Astrocyte (in vitro differentiated cells and primary cell): ENCODE results near the gene HAL. TPM values are rescaled to one million over a fixed set of nuclear protein-coding genes. Genes with fewer than 3 reads are reported as not detected.

Experiments used
- DNase-seq: peaks from one replicate; pipeline ENCODE4 v3.0.0-alpha.2; 2010; ENCODE audit warnings: low read depth
- FAIRE-seq: peaks from 2 replicates; lab custom pipeline; 2011; peaks lifted over from hg19 to GRCh38; lab: Jason Lieb, UNC
- H2AFZ ChIP-seq: 2 replicates; pipeline ENCODE4 v1.6.0; 2012; ENCODE audit warnings: low read depth, low read length, inconsistent platforms
- H3K27ac ChIP-seq: 2 replicates; pipeline ENCODE4 v1.5.1; 2011; ENCODE audit warnings: low read depth, low read length, inconsistent platforms
- H3K27me3 ChIP-seq: 2 replicates; pipeline ENCODE4 v1.6.0; 2011; ENCODE audit warnings: low read length, inconsistent platforms; ENCODE audit not compliant: insufficient read depth
- H3K36me3 ChIP-seq: 2 replicates; pipeline ENCODE4 v1.5.1; 2011; ENCODE audit warnings: low read length, inconsistent platforms; ENCODE audit not compliant: insufficient read depth
- H3K4me1 ChIP-seq: 2 replicates; pipeline ENCODE4 v1.5.1; 2011; ENCODE audit warnings: low read length, inconsistent platforms; ENCODE audit not compliant: insufficient read depth
- H3K4me2 ChIP-seq: 2 replicates; pipeline ENCODE4 v1.6.0; 2012; ENCODE audit warnings: low read length, inconsistent platforms
- H3K4me3 ChIP-seq: 2 replicates; pipeline ENCODE4 v1.5.1; 2011; ENCODE audit warnings: low read depth, mild to moderate bottlenecking, low read length, inconsistent platforms; ENCODE audit not compliant: insufficient read depth
- H3K79me2 ChIP-seq: 2 replicates; pipeline ENCODE4 v1.6.0; 2012; ENCODE audit warnings: mild to moderate bottlenecking, low read length, inconsistent platforms; ENCODE audit not compliant: insufficient read depth
- H3K9ac ChIP-seq: 2 replicates; pipeline ENCODE4 v1.6.0; 2012; ENCODE audit warnings: mild to moderate bottlenecking, low read length, inconsistent platforms
- H3K9me3 ChIP-seq: 2 replicates; pipeline ENCODE4 v1.5.1; 2012; ENCODE audit warnings: low read depth, mild to moderate bottlenecking, low read length, inconsistent platforms; ENCODE audit not compliant: insufficient read depth
- H4K20me1 ChIP-seq: 2 replicates; pipeline ENCODE4 v1.6.0; 2012; ENCODE audit warnings: low read length, inconsistent platforms; ENCODE audit not compliant: insufficient read depth
- H3K27ac Mint-ChIP-seq: one replicate; pipeline ENCODE4 v1.8.0; 2021; ENCODE audit warnings: mild to moderate bottlenecking, mixed read lengths; ENCODE audit not compliant: unreplicated experiment
- H3K27me3 Mint-ChIP-seq: one replicate; pipeline ENCODE4 v1.8.0; 2021; ENCODE audit warnings: low read depth, mixed read lengths; ENCODE audit not compliant: unreplicated experiment
- H3K36me3 Mint-ChIP-seq: one replicate; pipeline ENCODE4 v1.8.0; 2021; ENCODE audit warnings: low read depth, mixed read lengths; ENCODE audit not compliant: unreplicated experiment
- H3K4me1 Mint-ChIP-seq: one replicate; pipeline ENCODE4 v1.8.0; 2021; ENCODE audit warnings: low read depth, mixed read lengths; ENCODE audit not compliant: unreplicated experiment
- H3K4me3 Mint-ChIP-seq: one replicate; pipeline ENCODE4 v1.8.0; 2021; ENCODE audit warnings: mild to moderate bottlenecking, moderate library complexity, mixed read lengths; ENCODE audit not compliant: unreplicated experiment
- H3K9me3 Mint-ChIP-seq: one replicate; pipeline ENCODE4 v1.8.0; 2021; ENCODE audit warnings: mild to moderate bottlenecking, mixed read lengths; ENCODE audit not compliant: unreplicated experiment
- CTCF ChIP-seq: IDR thresholded peaks from 2 replicates; pipeline ENCODE4 v1.5.1; 2011; ENCODE audit warnings: low read depth, mild to moderate bottlenecking, inconsistent platforms, low read length, moderate library complexity; ENCODE audit not compliant: insufficient read depth
- EZH2 ChIP-seq: IDR thresholded peaks from 2 replicates; pipeline ENCODE4 v1.6.1; 2012; ENCODE audit warnings: mild to moderate bottlenecking, low read length, inconsistent platforms; ENCODE audit not compliant: insufficient read depth
- total RNA-seq: library from RNA; stranded (reverse); gene quantifications from 2 replicates; pipeline ENCODE4 v1.2.1, GENCODE V29; 2021

The HAL gene
- total RNA-seq, 1 donor from 2014 or later, result 0.20 TPM

GRCh38 chr12:95977764-95978305 is 18.3 kb downstream of the HAL start:
- no peak for FAIRE-seq
- H4K20me1 ChIP-seq, result no peaks in the 10 kb centered on the region
- no peaks in the 10 kb centered on the region for H3K4me1 ChIP-seq
- H3K4me2 ChIP-seq, result no peak overlapping the region
- H3K4me1 Mint-ChIP-seq, result peaks cover 7% of the 10 kb centered on the region
- peaks cover 3% of the 10 kb centered on the region for H3K27me3 ChIP-seq
- H3K9ac ChIP-seq, result no peak overlapping the region
- H3K27ac Mint-ChIP-seq, result no peak overlapping the region
- H2AFZ ChIP-seq, result no peak overlapping the region
- H3K36me3 ChIP-seq, result no peaks in the 10 kb centered on the region
- peaks cover 2% of the 10 kb centered on the region for H3K36me3 Mint-ChIP-seq
- H3K79me2 ChIP-seq, result no peaks in the 10 kb centered on the region
- H3K4me3 Mint-ChIP-seq, result no peak overlapping the region
- no peak for TF ChIP-seq CTCF
- no peak for TF ChIP-seq EZH2
- H3K4me3 ChIP-seq, result no peak overlapping the region
- H3K9me3 ChIP-seq, result peaks cover 2% of the 10 kb centered on the region
- no peak for DNase-seq
- H3K27ac ChIP-seq, result no peak overlapping the region
- no peaks in the 10 kb centered on the region for H3K27me3 Mint-ChIP-seq
- H3K9me3 Mint-ChIP-seq, result peaks cover 3% of the 10 kb centered on the region

- no peaks in the 10 kb centered on the region for H3K27me3 Mint-ChIP-seq
- DNase-seq (peak; percentile 18), FAIRE-seq (no peak)
- Histone ChIP-seq H2AFZ (no peak overlapping the region), H3K9ac (no peak overlapping the region), H3K4me2 (no peak overlapping the region), H3K79me2 (no peaks in the 10 kb centered on the region), H3K4me3 (no peak overlapping the region), H3K27ac (no peak overlapping the region), H3K36me3 (no peaks in the 10 kb centered on the region), H4K20me1 (no peaks in the 10 kb centered on the region), H3K4me1 (no peaks in the 10 kb centered on the region), H3K27me3 (peaks cover 3% of the 10 kb centered on the region), H3K9me3 (peaks cover 2% of the 10 kb centered on the region)
- TF ChIP-seq CTCF (no peak), EZH2 (no peak)
- peaks cover 7% of the 10 kb centered on the region for H3K4me1 Mint-ChIP-seq
- no peak overlapping the region for H3K4me3 Mint-ChIP-seq
- H3K36me3 Mint-ChIP-seq, result peaks cover 2% of the 10 kb centered on the region
- H3K9me3 Mint-ChIP-seq, result peaks cover 3% of the 10 kb centered on the region
- H3K27ac Mint-ChIP-seq, result peak overlapping the region; percentile 66
Measured at GRCh38 chr12:95976416-95976832, 19.7 kb downstream of the HAL start.

- DNase-seq, result no peak
- Mint-ChIP-seq H3K4me1 (peaks cover 7% of the 10 kb centered on the region), H3K9me3 (peaks cover 3% of the 10 kb centered on the region), H3K27ac (no peak overlapping the region), H3K27me3 (no peaks in the 10 kb centered on the region), H3K36me3 (peaks cover 2% of the 10 kb centered on the region), H3K4me3 (no peak overlapping the region)
- Histone ChIP-seq H3K9ac (no peak overlapping the region), H3K36me3 (no peaks in the 10 kb centered on the region), H3K4me3 (no peak overlapping the region), H3K4me2 (no peak overlapping the region), H2AFZ (no peak overlapping the region), H3K4me1 (no peaks in the 10 kb centered on the region), H4K20me1 (no peaks in the 10 kb centered on the region), H3K9me3 (peaks cover 2% of the 10 kb centered on the region), H3K79me2 (no peaks in the 10 kb centered on the region), H3K27ac (no peak overlapping the region), H3K27me3 (peaks cover 5% of the 10 kb centered on the region)
- no peak for TF ChIP-seq EZH2
- no peak for TF ChIP-seq CTCF
- FAIRE-seq, result no peak
Measured at GRCh38 chr12:95975491-95975890, 20.7 kb downstream of the HAL start.
